A172 (cell line): Measurements from ENCODE around the gene KLHDC10. TPM values are rescaled to one million over a fixed set of nuclear protein-coding genes. Genes with fewer than 3 reads are reported as not detected.
"Not testable (repeated sequence)": the region's sequence is repeated elsewhere in the genome, so short reads cannot be mapped to it uniquely, and the experiment has no call there.

Experiments
- DNase-seq: peaks from one replicate; pipeline ENCODE4 v3.0.0-alpha.2; 2015; ENCODE audit warnings: low spot score
- total RNA-seq: library from RNA; depleted of rRNA; stranded (reverse); fragments of >200 nt; shearing (Covaris generic); gene quantifications from 2 replicates; pipeline ENCODE4 v1.2.3, GENCODE V29; 2014

Gene KLHDC10
- total RNA-seq, 1 experiment from 2014 or later: 23.0 TPM

- DNase-seq: no peak
Measured at GRCh38 chr7:130079846-130080394, 9.6 kb downstream of the KLHDC10 start.

DNA sequence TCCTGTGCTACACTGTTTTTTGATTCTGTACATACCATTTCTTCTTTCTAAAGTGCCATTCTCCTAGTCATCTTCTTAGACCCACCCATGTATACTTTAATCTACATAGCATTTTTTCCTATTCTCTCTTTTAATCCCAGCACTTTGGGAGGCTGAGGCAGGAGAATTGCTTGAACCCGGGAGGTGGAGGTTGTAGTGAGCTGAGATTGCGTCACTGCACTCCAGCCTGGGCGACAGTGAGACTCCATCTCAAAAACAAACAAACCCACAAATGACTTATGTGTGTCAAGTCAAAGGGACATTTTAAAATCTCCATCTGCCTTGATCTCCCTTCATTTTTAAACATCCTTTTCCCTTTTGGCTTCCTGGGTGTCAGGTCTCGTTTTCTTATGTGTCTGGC is 13.2 kb downstream of the KLHDC10 start:
- not testable (repeated sequence) for DNase-seq

GRCh38 chr7:130084037-130084875 is 13.9 kb downstream of the KLHDC10 start:
- no peak for DNase-seq

DNA sequence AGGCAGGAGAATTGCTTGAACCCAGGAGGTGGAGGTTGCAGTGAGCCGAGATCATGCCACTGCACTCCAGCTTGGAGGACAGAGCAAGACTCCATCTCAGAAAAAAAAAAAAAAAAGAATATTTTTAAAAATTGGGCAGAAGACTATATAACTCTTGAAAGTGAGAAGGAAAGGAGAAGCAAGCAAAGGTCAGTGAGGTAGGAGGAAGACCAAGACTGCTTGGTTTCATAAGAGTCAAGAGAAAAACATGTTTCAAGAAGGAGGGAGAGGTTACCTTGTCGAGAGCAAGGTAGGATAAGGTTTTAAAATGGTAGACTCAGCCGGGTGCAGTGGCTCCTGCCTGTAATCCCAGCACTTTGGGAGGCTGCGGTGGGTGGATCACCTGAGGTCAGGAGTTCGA is 14.9 kb downstream of the KLHDC10 start:
- DNase-seq: not testable (repeated sequence)

DNA sequence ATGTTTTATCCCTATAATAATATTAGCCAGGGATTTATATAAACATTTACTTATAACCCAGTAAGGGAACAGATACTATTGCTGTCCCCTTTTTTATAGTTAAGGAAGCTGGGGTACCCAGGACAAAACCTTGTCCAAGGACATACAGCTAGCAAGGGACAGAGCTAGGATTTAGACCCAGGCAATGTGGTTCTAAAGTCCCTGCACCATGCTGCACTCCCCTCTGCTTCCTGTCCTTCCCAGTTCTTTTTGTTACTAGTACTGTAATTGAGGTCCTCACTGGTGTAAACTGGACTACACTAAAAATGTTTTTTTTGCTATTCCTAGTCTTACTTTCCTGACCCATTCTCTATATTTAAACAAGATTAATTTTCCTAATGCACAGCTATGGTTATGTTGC is 16.6 kb downstream of the KLHDC10 start:
- DNase-seq: no peak

- no peak for DNase-seq
Measured at GRCh38 chr7:130087364-130087763, 17.0 kb downstream of the KLHDC10 start.

DNA sequence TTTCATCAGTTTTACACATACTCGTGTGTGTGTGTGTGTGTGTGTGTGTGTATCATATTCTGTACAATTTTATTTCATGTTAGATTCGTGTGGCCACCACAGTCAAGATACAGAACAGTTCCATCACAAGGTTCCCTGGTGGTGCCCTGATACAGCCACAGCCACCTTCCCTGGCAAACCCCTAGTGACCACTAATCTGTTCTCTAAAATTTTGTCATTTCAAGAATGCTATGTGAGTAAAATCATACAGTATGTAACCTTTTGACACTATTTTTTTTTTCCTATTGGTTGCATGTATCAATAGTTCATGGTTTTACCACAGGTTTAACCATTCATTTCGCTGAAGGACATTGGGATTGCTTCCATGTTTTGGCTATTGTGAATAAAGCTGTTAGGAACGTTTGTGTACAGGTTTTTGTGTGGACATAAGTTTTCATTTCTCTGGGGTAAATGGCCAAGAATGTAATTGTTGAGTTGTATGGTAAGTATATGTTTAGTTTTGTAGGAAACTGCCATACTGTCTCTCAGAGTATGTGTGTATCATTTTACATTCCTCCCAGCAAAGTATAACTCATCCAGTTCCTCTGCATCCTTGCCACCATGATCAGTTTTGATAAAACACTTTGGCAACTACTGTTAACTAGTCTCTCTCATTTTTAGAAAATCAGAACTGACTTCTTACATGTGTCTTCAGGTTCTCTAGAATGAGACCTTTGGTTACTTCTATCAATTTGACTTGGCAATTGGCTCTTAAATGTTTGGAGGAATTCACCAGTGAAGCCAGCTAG is 20.6 kb downstream of the KLHDC10 start:
- no peak for DNase-seq

DNA sequence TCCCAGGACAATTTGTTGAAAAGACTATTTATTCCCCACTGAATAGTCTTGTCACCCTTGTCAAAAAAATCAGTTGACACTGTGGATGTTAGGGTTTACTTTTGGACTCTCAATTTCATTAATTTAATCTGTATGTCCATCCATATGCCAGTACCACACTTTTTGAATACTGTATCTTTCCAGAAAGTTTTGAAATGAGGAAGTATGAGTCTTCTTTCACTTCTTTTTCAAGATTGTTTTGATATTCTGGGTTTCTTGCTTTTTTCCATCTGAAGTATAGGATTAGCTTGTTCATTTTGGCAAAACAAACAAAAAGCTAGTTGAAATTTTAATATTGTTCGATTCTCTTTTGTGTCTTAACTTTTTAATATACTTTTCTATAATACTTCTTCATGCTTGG is 21.7 kb downstream of the KLHDC10 start:
- DNase-seq: no peak

DNA sequence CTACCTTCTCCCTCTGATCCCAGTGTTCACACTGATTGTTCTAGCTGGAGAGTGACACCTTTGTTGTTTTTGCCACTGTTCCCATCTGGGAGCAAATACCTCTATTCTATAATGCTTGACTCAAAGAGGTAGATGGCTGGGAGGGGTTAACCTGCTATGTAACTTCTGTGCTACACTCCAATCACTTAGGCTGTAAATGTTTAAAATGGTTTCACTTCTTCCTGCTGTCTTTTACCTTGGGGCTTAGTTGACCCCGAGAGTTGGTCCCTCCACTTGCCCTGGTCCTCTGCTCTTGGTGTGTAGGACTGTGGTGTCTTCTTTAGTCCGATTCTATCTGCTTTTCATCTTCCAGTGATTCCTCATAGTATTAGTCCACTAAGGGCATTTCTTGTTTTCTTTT is 22.3 kb downstream of the KLHDC10 start:
- DNase-seq: no peak

DNA sequence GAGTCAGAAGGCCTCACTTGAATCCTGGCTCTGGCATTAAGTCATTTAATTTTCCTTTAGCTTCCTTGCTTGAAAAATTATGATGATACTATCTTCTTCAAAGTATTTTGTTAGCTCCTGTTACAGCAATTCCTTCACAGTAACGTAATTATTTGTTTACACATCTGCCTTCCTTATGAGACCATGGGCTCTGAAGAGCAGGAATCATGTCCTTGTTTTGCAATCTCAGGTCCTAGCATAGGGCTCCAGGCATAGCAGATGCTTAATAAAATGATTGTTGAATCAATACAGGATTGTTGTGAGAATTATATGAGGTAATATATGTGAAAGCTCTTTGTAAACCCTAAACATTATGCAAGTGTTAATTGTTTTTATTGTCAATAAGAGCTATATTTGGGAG is 25.5 kb downstream of the KLHDC10 start:
- no peak for DNase-seq

DNA sequence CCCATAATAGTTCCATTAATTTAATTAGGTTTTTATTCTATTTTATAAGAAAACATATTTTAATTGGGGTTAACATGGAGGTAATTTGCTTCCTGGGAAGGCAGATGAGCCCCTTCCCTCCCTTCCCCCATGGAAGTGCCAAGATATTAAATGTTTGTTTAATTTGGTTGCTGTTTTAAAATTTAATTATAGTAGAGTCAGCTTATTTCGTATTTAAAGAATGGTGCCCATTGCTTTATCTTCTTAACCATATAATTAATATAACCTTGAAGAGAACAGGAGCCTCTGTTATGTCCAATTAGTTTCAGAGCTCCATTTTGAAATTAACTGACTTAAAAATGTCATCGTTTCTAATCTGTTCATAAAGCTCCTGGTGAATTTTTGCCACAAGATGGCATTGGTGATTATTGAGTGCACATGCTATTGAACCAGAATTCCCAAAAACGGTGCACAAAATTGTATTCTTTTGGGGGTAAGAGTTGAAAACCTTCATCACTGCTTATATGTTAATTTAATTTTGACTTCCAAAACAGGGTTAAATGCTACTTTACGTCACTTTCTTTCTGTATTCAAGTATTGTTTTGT is 26.0 kb downstream of the KLHDC10 start:
- no peak for DNase-seq

- no peak for DNase-seq
Measured at GRCh38 chr7:130099331-130099730, 29.0 kb downstream of the KLHDC10 start.

DNA sequence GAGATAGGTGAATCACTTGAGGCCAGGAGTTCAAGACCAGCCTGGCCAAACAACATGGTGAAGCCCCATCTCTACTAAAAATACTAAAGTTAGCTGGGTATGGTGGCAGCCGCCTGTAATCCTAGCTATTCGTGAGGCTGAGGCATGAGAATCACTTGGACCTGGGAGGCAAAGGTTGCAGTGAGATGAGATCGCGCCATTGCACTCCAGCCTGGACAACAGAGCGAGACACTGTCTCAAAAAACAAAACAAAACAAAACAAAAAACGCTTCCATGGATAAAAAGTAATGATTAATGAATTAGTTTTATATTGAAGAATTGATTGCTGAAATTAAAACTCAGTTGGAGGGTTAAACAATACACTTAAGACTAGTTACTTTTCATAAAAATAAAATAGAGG is 32.3 kb downstream of the KLHDC10 start:
- no peak for DNase-seq

DNA sequence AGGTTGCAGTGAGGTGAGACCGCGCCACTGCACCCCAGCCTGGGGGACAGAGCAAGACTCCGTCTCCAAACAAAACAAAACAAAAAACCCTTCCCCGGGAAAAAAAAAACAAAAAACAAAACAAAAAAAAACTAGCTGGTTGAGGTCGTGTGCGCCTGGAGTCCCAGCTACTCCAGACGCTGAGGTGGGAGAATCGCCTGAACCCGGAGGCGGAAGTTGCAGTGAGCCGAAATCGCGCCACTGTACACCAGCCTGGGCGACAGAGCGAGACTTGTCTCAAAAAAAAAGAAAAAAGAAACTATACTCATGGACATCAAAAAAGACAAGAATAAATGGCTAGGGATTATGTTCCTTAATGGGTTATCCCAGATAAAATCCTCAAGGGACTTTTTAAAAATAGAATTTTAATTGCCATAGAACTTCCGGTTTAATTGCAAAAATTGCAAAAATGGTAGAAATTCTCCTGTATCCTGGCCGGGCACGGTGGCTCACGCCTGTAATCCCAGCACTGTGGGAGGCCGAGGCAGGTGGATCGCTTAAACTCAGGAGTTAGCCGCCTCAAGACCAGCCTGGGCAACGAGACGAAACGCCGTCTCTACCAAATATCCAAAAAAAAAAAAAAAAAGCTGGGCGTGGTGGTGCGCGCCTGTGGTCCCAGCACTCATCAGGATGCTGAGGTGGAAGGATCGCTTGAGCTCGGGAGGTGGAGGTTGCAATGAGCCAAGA is 37.8 kb downstream of the KLHDC10 start:
- no peak for DNase-seq

DNA sequence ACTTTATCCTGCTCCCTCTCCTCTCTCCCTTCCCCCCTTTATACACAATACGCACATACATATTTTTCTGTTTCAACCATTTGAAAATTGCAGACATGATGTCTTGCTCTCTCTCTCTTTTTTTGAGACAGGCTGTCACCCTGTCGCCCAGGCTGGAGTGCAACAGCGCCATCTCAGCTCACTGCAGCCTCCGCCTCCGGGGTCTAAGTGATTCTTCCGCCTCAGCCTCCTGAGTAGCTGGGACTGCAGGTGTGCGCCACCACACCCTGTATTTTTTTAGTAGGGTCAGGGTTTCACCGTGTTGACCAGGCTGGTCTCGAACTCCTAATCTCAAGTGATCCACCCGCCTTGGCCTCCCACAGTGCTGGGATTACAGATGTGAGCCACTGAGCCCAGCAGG is 38.5 kb downstream of the KLHDC10 start:
- no peak for DNase-seq

DNA sequence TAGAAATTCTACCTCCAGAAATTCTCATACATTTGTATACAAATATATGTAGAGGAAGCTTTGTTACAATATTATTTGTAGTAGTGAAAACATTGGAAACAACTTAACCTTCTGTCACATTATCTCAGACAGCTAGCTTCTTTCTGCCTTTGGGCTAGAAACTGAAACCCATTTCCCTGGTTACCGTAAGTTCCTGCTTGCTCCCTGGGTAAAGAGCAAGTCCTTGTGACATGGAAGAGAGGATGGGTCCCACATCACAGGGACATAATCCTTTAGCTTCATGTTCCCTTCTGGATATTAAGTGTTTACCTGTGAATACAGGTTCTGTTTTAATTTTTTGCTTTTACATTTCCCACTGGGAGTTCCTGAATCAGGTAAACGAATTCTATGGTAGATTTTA is 41.8 kb downstream of the KLHDC10 start:
- no peak for DNase-seq

DNA sequence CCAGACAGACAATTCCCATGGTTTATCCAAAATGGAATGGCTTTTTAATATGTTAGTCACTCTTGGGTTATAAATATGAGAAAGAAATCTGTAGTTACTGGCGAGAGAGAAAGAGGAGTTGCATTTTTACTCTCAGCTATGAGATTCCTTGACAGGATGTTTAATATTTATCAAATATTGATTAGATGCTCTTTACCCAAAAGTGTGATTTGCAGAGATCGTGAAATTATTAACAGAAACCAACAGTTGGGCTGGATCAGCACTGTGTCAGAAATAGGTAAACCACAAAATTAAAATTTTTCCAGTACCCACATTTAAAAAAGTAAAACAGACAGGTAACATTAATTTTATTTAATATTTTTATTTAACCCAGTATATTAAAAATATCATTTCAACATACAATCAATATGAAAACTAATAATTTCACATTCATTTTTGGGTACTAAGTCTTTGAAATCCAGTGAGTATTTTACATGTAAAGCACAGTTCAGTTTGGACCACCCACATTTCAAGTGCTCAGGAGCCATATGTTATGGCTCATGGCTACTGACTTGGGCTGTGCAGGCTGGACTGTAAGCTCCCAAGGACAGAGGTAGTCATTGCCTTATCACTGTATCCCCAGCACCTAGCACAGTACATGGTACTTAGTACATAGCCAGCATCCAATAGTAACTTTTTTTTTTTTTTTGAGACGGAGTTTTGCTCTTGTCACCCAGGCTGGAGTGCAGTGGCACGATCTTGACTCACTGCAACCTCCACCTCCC is 42.5 kb downstream of the KLHDC10 start:
- DNase-seq: no peak

GRCh38 chr7:130113426-130113805 is 43.1 kb downstream of the KLHDC10 start:
- not testable (repeated sequence) for DNase-seq

GRCh38 chr7:130113887-130114286 is 43.6 kb downstream of the KLHDC10 start:
- DNase-seq: no peak

GRCh38 chr7:130114374-130114773 is 44.0 kb downstream of the KLHDC10 start:
- DNase-seq: no peak

- DNase-seq: no peak
Measured at GRCh38 chr7:130114776-130115175, 44.4 kb downstream of the KLHDC10 start.
